ENCODE measurements around the gene DNAJB6.

DNAJB6 gene

GRCh38 chr7:157409753-157410727 is 73.2 kb downstream of the DNAJB6 start:
- DNase-seq (ENCODE audit: low spot score), result no peak

- no peak for DNase-seq (ENCODE audit: low spot score)
Measured at GRCh38 chr7:157410831-157411556, 74.2 kb downstream of the DNAJB6 start.

DNA sequence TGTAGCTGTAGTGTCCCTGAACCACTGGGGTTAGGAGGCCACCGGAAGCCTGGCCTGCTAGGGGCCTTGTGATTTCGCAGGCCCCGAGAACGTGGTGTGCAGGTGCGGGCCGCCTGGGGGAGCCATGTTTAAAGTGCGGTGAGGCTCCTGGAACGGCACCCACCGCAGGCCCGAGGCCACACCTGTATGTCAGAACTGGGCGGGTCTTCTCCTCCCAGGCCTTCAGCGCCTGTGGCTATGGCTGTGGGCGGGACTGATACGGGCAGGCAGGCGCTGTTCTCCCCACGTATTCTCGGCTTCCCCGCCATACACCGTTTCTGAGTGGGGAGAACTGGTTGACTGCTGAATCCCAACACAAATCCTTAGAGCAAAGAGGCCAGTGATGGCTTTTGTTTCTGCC is 74.8 kb downstream of the DNAJB6 start:
- no peak for DNase-seq (ENCODE audit: low spot score)

- no peak for DNase-seq (ENCODE audit: low spot score)
Measured at GRCh38 chr7:157412021-157412443, 75.2 kb downstream of the DNAJB6 start.

DNA sequence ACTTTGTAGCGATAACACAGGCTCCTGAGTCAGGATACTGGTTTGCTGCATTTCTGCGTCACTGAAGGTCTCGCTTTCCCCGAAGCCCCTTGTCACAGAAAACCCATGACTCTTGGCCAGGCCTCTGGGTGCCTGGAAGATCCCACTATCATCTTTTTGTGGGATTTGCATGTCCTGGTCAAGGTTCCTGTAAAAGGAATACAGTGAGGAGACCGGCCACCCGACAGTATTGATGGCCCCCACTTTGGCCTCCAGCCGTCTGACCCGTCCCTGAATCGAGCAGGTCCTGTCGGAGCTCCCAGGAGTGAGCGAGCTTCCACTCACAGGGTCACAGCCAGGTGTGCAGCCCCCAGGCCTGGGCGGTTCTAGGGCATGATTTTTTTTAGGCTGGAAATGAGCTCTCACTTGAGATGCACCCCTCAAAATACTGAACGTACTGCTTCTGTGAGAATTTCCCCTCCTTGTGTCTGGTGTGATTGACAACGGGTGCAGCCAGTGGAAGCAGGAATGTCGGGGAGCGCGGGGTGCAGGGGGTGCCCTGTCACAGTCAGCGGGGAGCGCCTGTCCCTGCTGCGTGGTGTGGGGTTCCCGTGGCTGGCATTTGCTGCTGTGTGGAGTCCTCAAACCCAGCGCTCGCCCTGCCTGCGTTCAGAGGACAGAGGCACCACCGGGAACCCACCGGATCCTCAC is 75.8 kb downstream of the DNAJB6 start:
- no peak for DNase-seq (ENCODE audit: low spot score)

- no peak for DNase-seq (ENCODE audit: low spot score)
Measured at GRCh38 chr7:157413881-157414701, 77.3 kb downstream of the DNAJB6 start.

DNA sequence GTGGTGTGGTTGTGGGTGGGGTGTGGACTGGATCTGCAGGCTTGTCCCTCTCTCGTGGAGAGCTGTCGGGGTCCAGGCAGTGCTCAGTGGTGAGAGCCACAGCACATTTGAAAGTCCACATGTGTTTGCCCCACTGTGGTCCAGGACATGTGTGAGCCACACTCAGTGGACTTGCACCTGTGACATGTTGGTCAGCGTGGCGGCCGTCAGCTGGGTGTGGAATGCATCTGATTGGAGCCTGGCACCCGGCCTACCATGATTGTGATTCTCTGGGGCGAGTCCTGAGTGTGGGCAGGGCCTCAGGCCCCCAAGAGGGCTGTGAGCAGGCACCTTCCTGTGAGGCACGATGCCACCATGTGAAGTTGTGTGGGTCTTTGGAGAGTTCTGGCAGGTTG is 77.9 kb downstream of the DNAJB6 start:
- DNase-seq (ENCODE audit: low spot score), result no peak

- no peak for DNase-seq (ENCODE audit: low spot score)
Measured at GRCh38 chr7:157415486-157415885, 78.7 kb downstream of the DNAJB6 start.

GRCh38 chr7:157416011-157416410 is 79.2 kb downstream of the DNAJB6 start:
- no peak for DNase-seq (ENCODE audit: low spot score)

DNA sequence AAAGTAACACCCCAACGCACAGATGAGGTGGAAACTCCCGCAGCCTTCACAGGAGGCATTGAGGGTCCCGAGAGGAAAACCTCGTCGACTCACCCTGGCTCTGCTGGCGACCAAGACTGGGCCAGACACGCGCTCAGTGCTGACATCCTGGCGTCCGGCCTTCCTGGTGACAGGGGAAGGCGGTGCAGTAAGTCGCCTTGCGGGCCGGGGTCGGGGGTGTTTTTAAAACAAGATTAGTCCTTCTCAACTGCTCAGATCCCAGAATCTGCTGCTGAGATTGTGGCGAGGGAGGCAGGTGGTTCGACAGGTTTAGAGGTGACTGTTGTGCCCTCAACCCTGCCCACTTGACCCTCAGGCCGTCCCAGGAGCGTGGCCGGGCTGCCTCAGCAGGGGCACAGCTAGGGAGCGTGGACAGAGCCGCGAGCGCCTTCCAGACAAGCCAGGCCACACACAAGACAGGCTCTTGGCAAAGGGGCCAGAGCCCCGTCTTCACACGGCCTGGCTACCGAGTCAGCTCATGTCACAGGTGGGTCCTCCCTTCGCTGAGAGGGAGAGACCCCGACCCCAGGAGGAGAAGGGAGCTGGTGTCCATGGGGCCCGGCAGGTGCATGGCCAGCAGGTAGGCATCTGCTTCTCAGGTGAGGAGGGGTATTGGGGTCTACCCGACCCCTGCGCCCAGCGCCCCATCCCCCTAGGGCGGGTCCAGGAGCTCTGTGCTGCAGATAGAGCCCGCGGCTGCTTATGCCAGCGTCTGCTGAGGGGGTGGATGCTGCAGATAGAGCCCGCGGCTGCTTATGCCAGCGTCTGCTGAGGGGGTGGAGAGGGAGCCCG is 81.6 kb downstream of the DNAJB6 start:
- DNase-seq (ENCODE audit: low spot score), result no peak

DNA sequence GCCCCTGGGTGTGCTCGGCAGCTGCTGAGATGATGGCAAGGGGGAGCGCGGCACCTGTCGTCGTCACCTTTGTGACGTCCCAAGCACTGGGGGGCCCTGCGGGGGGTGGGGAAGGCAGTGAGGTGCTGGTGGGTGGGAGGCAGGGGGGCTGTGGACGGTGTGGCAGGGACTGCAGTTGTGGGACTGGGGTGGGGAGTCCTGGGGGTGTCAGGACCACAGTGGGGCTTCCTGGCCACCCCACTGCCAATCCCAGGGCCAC is 82.2 kb downstream of the DNAJB6 start:
- DNase-seq (ENCODE audit: low spot score), result no peak

GRCh38 chr7:157422279-157422678 is 85.5 kb downstream of the DNAJB6 start:
- DNase-seq (ENCODE audit: low spot score), result no peak

DNA sequence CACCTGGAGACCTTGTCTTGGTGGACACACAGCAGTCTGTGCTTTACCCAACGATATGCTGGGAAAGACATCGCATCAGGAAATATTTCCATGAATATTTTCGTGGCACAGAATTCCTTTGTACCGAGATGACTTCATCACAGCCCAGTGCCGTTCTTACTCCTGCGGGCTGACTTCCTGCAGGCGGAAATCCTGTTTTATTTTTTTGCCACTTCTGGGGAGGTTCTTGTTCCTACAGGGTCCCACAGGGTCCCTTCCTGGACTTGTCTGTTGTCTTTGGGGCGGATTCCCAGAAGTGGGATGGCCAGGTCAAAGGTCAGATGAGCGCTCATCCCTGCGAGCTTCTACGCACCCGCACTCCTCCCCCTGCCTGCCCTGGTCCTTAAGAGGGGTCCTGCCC is 86.5 kb downstream of the DNAJB6 start:
- no peak for DNase-seq (ENCODE audit: low spot score)

DNA sequence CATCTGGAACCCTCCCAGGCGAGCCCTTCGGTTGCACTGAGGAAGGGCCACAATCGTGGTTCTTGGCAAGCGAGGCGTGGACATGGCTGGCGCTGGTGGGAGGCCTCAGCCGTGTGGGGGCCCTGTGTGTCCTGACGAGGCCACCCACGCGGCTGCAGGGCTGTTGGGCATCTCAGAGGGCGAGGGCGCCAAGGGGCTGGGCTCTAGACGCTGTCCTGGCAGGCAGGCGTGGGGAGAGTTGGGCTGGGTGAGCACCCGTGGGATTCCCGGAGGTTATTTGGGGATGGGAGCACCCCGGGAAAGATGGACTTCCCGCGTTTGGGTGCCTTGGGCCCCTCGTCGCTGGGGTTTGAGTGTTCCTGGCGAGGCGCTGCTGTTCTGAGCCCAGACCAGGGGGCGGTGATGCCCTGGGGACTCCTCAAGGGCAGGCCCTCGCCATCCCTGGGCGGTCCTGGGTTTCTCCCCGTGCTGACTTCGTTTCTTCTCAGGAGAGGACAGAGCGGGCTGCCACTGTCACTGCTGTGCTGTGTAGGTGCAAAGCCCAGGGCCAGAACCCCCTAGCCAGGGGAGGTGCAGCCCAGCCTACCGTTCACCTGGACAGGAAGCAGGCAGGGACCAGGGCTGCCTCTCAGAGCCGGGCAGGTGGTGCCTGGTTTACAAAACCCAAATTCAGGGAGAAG is 87.2 kb downstream of the DNAJB6 start:
- no peak for DNase-seq (ENCODE audit: low spot score)

DNA sequence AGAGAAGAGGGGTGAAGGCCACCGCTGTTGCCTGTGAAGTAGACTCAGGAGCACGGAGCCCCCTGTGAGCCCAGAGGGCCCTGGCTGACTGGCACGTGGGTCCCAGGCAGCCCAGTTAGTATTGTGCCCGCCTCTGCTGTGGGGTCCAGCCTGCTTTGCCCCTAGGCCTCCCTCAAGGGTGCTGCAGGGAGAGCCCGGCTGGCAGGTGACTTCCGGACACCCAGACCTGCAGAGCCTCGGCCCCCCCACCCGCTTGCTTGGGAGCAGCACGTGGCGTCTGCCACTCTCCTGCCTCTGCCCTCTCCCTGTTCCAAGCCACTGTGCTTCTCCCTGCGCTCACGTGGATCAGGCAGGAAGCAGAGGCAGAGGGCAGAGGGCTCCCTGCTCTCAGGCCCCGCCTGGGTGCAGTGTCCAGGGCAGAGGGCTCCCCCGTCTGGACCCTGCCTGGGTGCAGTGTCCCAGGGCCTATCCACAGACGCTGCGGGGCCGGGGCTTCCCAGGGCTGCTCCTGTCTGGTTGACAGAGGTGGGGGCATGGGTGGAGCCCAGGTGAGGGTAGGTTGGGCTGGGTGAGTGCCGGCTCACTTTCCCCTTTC is 88.4 kb downstream of the DNAJB6 start:
- DNase-seq (ENCODE audit: low spot score), result no peak

DNA sequence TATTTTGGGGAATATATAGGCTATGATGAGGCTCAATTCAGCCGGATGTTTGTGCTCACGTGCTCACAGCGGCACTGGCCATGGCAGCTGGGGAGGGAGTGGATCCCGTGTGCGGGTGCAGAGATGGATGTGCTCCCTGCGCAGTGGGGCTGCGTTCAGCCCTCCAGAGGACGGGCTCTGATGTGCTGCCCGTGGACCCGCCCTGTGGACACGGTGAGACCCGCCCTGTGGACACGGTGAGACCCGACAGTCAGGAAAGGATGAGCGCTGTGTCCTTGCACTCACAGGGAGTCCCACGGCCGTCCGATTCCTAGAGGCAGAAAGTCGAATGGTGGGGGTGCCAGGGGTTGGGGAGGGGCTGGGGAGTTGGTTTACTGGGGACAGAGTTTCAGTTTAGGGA is 89.0 kb downstream of the DNAJB6 start:
- no peak for DNase-seq (ENCODE audit: low spot score)

DNA sequence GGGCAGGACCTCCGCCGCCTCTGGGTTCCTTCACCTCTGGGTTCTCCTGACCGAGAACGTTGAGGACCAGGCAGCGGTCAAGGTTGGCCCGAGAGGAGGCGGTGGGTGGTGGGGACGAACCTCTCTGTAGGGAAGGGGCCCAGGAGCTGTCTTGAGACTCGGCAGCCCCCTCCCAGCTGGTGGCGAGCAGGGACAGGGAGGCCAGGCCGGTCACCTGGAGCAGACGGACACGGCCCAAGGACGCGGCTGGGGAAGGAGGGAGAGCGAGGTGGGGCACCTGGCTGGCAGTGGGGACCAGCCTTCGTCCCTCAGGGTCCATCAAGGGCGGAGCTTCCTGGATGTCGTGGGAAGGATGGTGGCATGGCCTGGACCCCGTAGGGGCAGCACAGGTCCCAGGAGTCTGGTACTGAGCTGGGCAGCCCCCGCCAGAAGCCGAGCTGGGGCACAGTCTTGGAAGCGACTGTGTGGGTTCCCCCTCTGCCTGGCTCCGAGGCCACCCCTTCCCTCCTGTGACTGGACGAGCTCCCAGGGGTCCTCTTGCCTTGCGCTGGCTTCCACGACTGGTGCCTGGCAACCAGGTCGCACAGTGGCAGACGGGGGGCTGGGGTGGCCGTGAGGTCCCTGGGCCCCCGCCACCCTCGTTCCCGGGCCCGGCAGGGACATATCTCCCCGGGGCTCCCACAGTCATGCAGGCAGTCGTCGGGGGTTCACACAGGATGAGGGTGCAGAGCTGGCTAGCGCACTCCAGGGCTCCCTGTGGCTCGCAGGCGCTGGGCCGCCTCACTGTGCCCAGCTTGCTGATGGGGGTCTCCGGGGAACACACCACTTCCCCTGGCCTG is 89.9 kb downstream of the DNAJB6 start:
- DNase-seq (ENCODE audit: low spot score), result no peak

DNA sequence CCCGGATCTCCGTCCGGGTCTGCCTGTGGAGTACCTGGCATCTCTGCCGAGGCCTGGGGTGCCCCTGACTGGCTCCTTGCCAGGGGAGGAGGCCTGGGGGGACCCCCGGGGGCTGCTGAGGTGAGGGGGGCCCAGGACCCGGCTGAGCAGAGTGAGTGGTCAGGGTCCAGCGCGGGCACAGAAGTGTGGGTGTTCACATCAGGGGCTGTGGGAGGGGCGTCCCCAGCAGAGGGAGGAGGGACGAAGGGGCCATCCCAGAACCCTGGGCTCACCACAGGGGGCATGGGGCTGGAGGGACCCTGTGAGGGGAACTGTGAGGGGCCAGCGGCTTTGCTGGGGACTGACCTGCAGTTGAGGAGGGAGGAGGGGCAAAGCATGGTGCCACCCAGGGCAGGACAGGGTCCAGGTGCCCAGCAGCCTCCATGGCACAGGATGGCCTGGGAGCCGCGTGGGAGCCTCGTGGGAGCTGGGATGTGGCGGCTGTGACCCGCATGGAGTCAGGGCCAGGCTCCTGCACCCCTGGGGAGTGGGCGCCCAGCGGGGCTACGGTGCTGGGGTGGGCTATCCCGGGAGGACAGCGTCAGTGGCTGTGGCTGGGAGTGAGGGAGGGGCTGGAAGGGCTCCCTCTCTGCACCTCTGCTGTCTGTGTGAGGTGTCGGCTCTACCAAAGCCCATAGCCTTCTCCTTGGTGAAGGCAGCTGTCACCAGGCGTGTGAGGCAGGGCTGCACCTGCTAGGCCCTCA is 91.2 kb downstream of the DNAJB6 start:
- no peak for DNase-seq (ENCODE audit: low spot score)

- DNase-seq (ENCODE audit: low spot score), result no peak
Measured at GRCh38 chr7:157428554-157428945, 91.7 kb downstream of the DNAJB6 start.

Data from HuH-7.5 (cell line).